Breast epithelium (tissue), 4 donors: ENCODE measurements around the gene SH3GL2. TPM values are rescaled to one million over a fixed set of nuclear protein-coding genes. Genes with fewer than 3 reads are reported as not detected.

Experiments
- DNase-seq, 2 donors: peaks; one replicate each; pipeline ENCODE4 v3.0.0-alpha.2; 2019; ENCODE audit warnings: low spot score in 2 of 2
- H3K27ac ChIP-seq, 2 donors: fragments of 200-600 bp; sonication (generic) in 1 of 2; one replicate each; pipeline ENCODE4 v1.5.1; 2016 to 2019; ENCODE audit warnings: mild to moderate bottlenecking in 1 of 2
- H3K27me3 ChIP-seq, 2 donors: fragments of 200-600 bp; sonication (generic) in 1 of 2; one replicate each; pipeline versions ENCODE4 v1.5.1 to v1.6.0; 2017 to 2019; ENCODE audit warnings: control low read depth in 1 of 2, mild to moderate bottlenecking in 1 of 2
- H3K36me3 ChIP-seq: fragments of 200-600 bp; one replicate; pipeline ENCODE4 v1.5.1; 2019
- H3K4me1 ChIP-seq, 2 donors: fragments of 200-600 bp; sonication (generic); one replicate each; pipeline ENCODE4 v1.5.1; 2016 to 2019; ENCODE audit warnings: control low read depth in 1 of 2
- H3K4me3 ChIP-seq, 3 donors: fragments of 200-600 bp; sonication (generic); 1 replicate in 2 of 3; 2 replicates in 1 of 3; pipeline ENCODE4 v1.5.1; 2016 to 2019; ENCODE audit warnings: mild to moderate bottlenecking in 3 of 3, moderate library complexity in 2 of 3
- H3K9me3 ChIP-seq, 2 donors: fragments of 200-600 bp; sonication (generic) in 1 of 2; one replicate each; pipeline ENCODE4 v1.5.1; 2016 to 2019; ENCODE audit warnings: control low read depth in 1 of 2
- CTCF ChIP-seq, 3 donors: fragments of 450-650 bp; IDR thresholded peaks; one replicate each; pipeline ENCODE4 v1.5.1; 2016 to 2017; ENCODE audit warnings: antibody characterized with exemption in 3 of 3, mild to moderate bottlenecking in 3 of 3, moderate library complexity in 3 of 3
- POLR2A ChIP-seq: fragments of 450-650 bp; IDR thresholded peaks from one replicate; pipeline ENCODE4 v1.6.1; 2016; ENCODE audit warnings: antibody characterized with exemption, mild to moderate bottlenecking, moderate library complexity
- POLR2AphosphoS5 ChIP-seq, 3 donors: sonication (generic); formaldehyde crosslinking; IDR thresholded peaks; one replicate each; pipeline ENCODE4 v1.6.1; 2017; ENCODE audit warnings: antibody characterized with exemption in 3 of 3
- intact Hi-C: fragments of 100-400 bp; cut with DNase I; formaldehyde crosslinking; loops from one replicate; pipeline ENCODE4 v1.15.1; 2023; ENCODE audit warnings: low total_unique reads
- total RNA-seq, 3 donors: library from RNA; depleted of rRNA; stranded (reverse); fragments of >200 nt; gene quantifications; one replicate each; pipeline ENCODE4 v1.1.0, GENCODE V29; 2016

The SH3GL2 gene
- total RNA-seq, 3 donors from 2014 or later = under 0.01 to 0.16 TPM; not detected in 1

GRCh38 chr9:17802249-17802857 is 223.5 kb downstream of the SH3GL2 start:
- intact Hi-C loops = loop anchor here (5.0 to 10.0 kb wide), 2 partner anchors 532 to 1680 kb away; no protein-coding TSS in a partner anchor
- Histone ChIP-seq H3K27ac (no peak overlapping the region), H3K4me1 (no peaks in the 10 kb centered on the region), H3K9me3 (no peaks in the 10 kb centered on the region), H3K36me3 (no peaks in the 10 kb centered on the region), H3K4me3 (no peak overlapping the region), H3K27me3 (no peaks in the 10 kb centered on the region)
- DNase-seq = no peak
- TF ChIP-seq CTCF (IDR thresholded peaks at IDR 0.05) (peak in 1 of 3 donors; percentile 16), POLR2AphosphoS5 (IDR thresholded peaks at IDR 0.05) (no peak)

- Histone ChIP-seq H3K9me3 (no peaks in the 10 kb centered on the region), H3K4me3 (no peak overlapping the region), H3K4me1 (no peaks in the 10 kb centered on the region), H3K36me3 (no peaks in the 10 kb centered on the region), H3K27ac (no peak overlapping the region), H3K27me3 (no peaks in the 10 kb centered on the region)
- intact Hi-C loops = loop anchor here (10.0 kb wide), 1 partner anchor 527 kb away; no protein-coding TSS in a partner anchor
- no peak for TF ChIP-seq CTCF (IDR thresholded peaks at IDR 0.05)
- TF ChIP-seq POLR2AphosphoS5 (IDR thresholded peaks at IDR 0.05) = no peak
- no peak for TF ChIP-seq POLR2A
- DNase-seq = no peak
Measured at GRCh38 chr9:17807613-17808282, 228.9 kb downstream of the SH3GL2 start.

- H3K4me3 ChIP-seq = no peak overlapping the region
- H3K27ac ChIP-seq = no peak overlapping the region
- intact Hi-C loops = no loop called here
- no peak for DNase-seq
- TF ChIP-seq POLR2AphosphoS5 (IDR thresholded peaks at IDR 0.05) (no peak), POLR2A (no peak), CTCF (IDR thresholded peaks at IDR 0.05) (no peak)
- H3K9me3 ChIP-seq = no peaks in the 10 kb centered on the region
- no peaks in the 10 kb centered on the region for H3K36me3 ChIP-seq
- no peaks in the 10 kb centered on the region for H3K4me1 ChIP-seq
- H3K27me3 ChIP-seq = no peaks in the 10 kb centered on the region
Measured at GRCh38 chr9:17810317-17810716, 231.5 kb downstream of the SH3GL2 start.

GRCh38 chr9:17810728-17811571 is 232.1 kb downstream of the SH3GL2 start:
- intact Hi-C loops = no loop called here
- Histone ChIP-seq H3K4me3 (no peak overlapping the region), H3K27ac (no peak overlapping the region), H3K27me3 (no peaks in the 10 kb centered on the region), H3K4me1 (no peaks in the 10 kb centered on the region), H3K36me3 (no peaks in the 10 kb centered on the region), H3K9me3 (no peaks in the 10 kb centered on the region)
- peak; percentile 27 to 66 (median 64) for TF ChIP-seq CTCF (IDR thresholded peaks at IDR 0.05)
- TF ChIP-seq POLR2AphosphoS5 (IDR thresholded peaks at IDR 0.05) = no peak
- DNase-seq = no peak

GRCh38 chr9:17813798-17814197 is 234.9 kb downstream of the SH3GL2 start:
- intact Hi-C loops = no loop called here
- no peak overlapping the region for H3K4me3 ChIP-seq
- no peaks in the 10 kb centered on the region for H3K36me3 ChIP-seq
- no peak for DNase-seq
- H3K27ac ChIP-seq = no peak overlapping the region
- H3K27me3 ChIP-seq = no peaks in the 10 kb centered on the region
- H3K9me3 ChIP-seq = no peaks in the 10 kb centered on the region
- no peaks in the 10 kb centered on the region for H3K4me1 ChIP-seq
- TF ChIP-seq CTCF (IDR thresholded peaks at IDR 0.05) = no peak
- no peak for TF ChIP-seq POLR2A
- no peak for TF ChIP-seq POLR2AphosphoS5 (IDR thresholded peaks at IDR 0.05)
